T-helper 2 cell (primary cell): ENCODE measurements around the gene LDLRAP1.
"Not testable (repeated sequence)": the region's sequence is repeated elsewhere in the genome, so short reads cannot be mapped to it uniquely, and the experiment has no call there.

ENCODE experiments used
- DNase-seq, 5 experiments: peaks; one replicate each; pipeline versions ENCODE4 v3.0.0 to v3.0.0-alpha.2; 2012 to 2022

Gene LDLRAP1

DNA sequence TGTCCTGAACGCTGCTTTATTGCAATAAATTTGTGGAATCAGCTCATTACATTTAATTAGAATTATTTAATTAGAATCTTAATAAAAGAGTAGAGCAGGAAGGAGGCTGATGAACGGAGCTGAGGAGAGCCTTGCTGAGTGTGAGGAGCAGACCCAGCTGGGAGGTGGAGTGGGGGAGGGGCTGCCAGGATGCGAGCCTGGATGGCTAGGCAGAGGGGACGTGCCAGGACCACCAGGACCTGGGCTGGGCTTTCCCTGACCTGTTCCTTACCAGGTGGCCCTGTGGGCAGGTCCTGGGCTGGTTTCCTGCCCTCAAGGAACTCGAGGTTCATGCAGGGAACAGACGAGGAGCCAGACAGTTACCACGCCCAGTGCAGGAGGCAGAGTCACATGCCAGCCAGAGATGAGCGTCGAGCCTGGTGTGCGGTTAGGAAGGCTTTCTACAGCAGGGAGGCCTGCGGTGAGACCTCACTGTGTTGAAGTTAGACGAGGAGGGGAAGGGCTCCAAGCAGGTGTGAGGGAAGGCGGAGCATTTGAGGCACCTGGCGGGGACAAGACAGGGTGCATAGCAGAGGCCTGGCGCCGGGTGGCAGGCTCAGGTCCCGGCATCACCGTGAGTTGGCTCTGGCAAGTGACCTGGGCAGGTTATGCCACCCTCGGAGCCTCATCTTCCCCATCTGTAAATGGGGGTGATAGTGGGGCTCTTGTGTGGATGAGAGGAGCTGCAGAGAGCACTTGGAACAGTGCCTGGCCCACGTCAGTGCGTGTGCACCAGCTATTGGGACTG, 33.9 kb downstream of the LDLRAP1 start:
- DNase-seq: no peak

DNA sequence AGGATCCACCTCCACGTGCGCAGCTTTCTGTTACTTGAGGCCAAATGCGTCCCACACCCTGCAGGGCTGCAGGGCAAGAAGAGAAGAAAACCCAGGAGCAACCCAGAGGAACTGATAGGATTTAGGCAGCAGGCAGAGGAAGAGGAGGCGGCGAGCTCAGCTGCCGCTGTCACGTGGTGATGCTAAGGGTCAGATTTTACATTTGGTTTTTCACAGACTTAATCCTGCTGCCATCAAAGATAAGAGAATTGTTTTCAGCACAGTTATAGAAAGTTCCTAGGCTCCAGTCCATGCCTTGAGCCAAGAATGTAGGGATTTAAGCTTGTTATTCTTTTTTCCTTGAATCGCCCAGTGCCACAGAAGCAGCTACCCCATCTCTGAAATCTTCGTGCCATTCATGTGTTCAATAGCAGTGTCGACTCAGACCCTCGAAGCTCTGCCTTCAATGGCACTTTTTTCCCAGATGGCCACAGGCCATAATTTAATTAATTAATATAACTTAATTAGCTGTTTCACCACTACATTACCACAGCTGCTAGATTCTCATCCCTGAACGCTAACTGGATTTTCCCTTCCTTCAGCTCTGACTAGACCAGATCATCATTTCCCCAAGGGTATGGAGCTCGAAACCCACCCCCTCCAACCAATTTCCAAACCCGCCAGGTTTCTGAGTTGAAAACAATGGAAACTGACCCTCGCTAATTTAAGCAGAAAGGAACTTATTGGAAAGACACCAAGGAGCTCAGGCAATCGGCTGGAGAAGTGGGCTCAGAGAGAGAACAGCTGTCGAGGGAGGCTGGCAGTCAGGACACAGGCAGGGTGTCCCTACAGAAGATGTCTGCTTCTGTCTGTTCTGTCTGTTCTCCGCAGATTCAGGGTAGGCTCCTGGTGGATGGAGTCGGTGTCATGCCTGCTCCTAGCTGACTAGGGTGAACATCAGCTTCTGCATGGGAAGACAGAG, 36.2 kb downstream of the LDLRAP1 start:
- DNase-seq: no peak

GRCh38 chr1:25580927-25581326, 37.5 kb downstream of the LDLRAP1 start:
- DNase-seq: no peak

GRCh38 chr1:25581764-25582163, 38.4 kb downstream of the LDLRAP1 start:
- DNase-seq: no peak

DNA sequence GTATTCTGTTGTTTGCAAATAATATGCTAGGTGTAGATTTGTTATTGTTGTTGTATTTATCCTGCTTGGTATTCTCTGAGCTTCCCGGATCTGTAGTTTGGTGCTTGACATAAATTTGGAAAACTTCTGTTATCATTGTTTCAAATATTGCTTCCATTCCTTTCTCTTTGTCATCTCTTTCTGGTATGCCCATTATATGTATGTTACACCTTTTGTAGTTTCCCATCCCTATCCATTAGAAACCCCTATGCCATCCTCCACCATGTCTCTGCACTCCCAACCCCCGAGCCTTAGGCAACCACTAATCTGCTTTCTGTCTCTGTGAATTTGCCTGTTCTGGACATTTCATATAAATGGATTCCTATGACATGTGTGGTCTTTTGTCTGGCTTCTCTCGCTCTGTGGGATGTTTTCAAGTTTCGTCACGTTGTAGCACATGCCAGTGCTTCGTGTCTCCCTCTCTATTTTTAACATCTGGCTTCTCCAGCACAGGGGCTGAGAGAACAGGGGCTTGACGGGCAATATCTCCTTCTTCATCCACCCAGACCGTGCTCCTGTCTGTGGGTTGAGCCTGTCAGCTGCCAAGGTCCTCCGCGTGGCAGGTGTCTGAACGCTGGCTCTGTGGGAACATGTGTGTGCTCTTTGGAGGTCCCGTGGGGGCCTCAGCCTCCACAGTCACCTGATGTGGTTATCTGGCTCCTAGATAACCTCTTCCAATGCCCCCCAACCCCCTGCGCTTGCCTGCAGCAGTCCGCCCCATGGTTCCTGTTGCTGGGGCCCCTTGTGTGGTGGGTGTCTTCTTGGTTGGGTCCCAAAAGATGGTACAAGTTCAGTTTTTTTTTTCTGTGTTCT, 40.3 kb downstream of the LDLRAP1 start:
- DNase-seq: no peak

DNA sequence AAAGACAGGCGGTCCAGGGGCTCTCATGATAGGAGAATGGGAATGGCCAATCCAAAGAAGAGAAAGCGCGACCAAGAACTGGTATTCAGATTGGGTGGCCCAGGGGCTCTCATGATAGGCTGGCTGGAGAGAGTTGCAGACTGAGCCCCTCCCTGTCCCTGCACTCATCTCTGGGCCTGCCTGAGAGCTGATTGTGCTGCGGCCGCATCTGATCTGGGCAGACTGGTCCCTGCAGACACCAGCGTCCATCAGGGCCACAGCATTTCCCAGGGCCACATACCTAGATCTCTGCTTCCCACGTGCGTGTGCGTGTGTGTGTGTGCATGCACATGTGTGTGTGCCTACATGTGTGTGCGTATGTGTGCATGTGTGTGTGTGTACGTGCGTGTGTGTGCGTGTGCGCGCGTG, 42.8 kb downstream of the LDLRAP1 start:
- DNase-seq: no peak

DNA sequence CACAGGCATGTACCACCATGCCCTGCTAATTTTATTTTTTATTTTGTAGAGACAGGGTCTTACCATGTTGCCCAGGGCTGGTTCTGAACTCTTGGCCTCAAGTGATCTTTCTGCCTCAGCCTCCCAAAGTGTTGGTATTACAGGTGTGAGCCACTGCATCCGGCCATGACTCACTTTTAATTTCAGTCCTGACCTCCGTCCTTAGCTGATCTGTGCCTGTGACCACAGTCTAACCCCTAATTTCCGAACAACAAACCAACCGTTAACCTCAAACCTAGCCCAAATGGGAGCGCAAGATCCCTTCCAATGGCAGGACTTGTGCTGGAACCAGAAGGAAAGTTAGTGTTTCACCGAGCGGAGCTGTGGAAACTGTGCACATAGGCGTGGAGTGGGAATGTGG, 43.9 kb downstream of the LDLRAP1 start:
- DNase-seq: no peak

DNA sequence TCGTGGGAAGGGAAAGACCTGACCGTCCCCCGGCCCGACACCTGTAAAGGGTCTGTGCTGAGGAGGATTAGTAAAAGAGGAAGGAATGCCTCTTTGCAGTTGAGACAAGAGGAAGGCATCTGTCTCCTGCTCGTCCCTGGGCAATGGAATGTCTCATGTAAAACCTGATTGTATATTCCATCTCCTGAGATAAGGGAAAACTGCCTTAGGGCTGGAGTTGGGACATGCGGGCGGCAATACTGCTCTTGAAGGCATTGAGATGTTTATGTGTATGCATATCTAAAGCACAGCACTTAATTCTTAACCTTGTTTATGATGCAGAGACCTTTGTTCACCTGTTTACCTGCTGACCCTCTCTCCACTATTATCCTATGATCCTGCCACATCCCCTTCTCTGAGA, 44.8 kb downstream of the LDLRAP1 start:
- not testable (repeated sequence) for DNase-seq

DNA sequence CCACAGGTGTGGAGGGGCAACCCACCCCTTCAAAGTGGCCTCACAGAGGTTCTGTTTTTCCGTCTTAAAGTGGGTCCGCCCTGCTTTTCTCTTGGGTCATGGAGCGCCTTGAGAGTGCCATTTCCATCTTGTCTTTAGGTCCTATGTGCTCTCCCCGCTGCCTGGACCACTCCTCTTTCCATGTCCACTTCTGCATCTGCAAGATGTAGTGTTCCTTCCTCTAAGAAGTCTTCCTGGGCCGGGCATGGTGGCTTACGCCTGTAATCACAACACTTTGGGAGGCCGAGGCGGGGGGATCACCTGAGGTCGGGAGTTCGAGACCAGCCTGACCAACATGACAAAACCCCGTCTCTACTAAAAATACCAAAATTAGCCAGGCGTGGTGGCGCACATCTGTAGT, 45.4 kb downstream of the LDLRAP1 start:
- not testable (repeated sequence) for DNase-seq

GRCh38 chr1:25590096-25590824, 46.9 kb downstream of the LDLRAP1 start:
- no peak for DNase-seq

GRCh38 chr1:25593861-25594260, 50.5 kb downstream of the LDLRAP1 start:
- no peak for DNase-seq

DNA sequence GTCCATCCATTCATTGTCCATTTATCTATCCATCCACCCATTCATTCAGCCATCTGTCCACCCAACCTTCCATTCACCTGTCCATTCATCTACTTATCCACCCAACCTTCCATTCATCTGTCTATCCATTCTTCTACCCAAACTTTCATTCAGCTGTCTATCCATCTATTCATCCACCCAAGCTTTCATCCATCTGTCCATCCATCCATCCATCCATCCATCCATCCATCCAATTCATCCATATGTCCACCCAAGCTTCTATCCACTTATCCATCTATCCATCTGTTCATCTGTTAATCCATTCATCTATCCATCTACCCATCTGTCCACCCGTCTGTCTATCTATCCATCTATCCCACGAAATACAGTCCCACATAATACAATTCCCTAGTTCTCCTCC, 51.6 kb downstream of the LDLRAP1 start:
- DNase-seq: no peak

DNA sequence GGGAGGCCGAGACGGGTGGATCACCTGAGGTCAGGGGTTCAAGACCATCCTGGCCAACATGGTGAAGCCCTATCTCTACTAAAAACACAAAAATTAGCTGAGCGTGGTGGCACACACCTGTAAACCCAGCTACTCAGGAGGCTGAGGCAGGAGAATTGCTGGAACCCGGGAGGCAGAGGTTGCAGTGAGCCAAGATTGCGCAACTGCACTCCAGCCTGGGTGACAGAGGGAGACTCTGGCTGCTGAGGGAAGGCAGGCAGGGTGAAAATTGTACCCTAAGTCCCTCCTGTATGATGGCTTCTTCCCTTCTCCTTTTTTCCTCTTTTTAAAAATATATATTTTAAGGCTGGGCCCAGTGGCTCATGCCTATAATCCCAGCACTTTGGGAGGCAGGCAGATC, 53.2 kb downstream of the LDLRAP1 start:
- DNase-seq: not testable (repeated sequence)

GRCh38 chr1:25598879-25599278, 55.5 kb downstream of the LDLRAP1 start:
- DNase-seq: no peak

DNA sequence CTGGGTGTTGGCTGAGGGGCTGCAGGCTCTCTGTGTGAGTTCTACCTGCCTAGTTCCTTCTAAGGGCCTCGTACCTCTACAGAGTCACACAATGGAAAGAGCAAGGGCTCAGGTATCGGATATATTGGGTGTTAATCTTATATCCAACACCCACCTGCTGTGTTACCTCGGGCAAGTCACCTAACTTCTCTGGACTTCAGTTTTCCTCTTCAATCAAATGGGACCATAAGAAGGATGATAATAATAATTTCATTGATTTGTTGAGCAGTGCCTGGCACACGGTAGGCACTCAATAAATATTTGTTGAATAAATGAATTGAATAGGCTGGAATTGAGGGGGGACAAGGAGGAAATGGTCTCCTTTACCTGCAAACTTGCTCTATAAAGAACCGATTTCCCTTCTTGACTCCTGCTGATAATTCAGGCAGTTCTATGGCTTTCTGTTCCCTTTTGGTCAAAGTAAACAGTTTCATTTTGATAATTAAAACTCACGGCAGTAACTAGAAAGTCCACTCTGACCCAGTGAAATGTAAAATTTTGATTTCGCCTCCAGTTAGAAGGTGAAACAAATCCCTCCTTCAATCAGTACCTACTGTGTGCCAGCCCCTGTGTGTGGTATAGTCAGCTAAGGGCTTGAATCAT, 56.7 kb downstream of the LDLRAP1 start:
- DNase-seq: no peak

- not testable (repeated sequence) for DNase-seq
Observed at GRCh38 chr1:25600971-25601699, 57.7 kb downstream of the LDLRAP1 start.

- not testable (repeated sequence) for DNase-seq
Observed at GRCh38 chr1:25603779-25604538, 60.6 kb downstream of the LDLRAP1 start.

- no peak for DNase-seq
Observed at GRCh38 chr1:25607123-25607522, 63.7 kb downstream of the LDLRAP1 start.

GRCh38 chr1:25608488-25609178, 65.2 kb downstream of the LDLRAP1 start:
- DNase-seq: peak; percentile 61 to 90 (median 80)
